ENCODE results near the gene DDAH2.

The DDAH2 gene

GRCh38 chr6:31761343-31761742 is 32.2 kb upstream of the DDAH2 start:
- in situ Hi-C loops (cut with MboI; ENCODE audit: low pct_unique_long_range_greater_than_20kb, low sequenced_read_pairs, unreplicated experiment), result no loop called here
- DNase-seq (ENCODE audit: low spot score), result no peak
- no peak for TF ChIP-seq CTCF (IDR thresholded peaks at IDR 0.05; ENCODE audit: extremely low read depth, insufficient read depth, missing control alignments)

- in situ Hi-C loops (cut with MboI; ENCODE audit: low pct_unique_long_range_greater_than_20kb, low sequenced_read_pairs, unreplicated experiment), result no loop called here
- TF ChIP-seq CTCF (IDR thresholded peaks at IDR 0.05; ENCODE audit: extremely low read depth, insufficient read depth, missing control alignments), result no peak
- no peak for DNase-seq (ENCODE audit: low spot score)
Observed at GRCh38 chr6:31760790-31761189, 31.7 kb upstream of the DDAH2 start.

GRCh38 chr6:31758281-31758680 is 29.2 kb upstream of the DDAH2 start:
- TF ChIP-seq CTCF (IDR thresholded peaks at IDR 0.05; ENCODE audit: extremely low read depth, insufficient read depth, missing control alignments), result no peak
- in situ Hi-C loops (cut with MboI; ENCODE audit: low pct_unique_long_range_greater_than_20kb, low sequenced_read_pairs, unreplicated experiment), result no loop called here
- DNase-seq (ENCODE audit: low spot score), result no peak

GRCh38 chr6:31752739-31753319 is 23.7 kb upstream of the DDAH2 start:
- no peak for DNase-seq (ENCODE audit: low spot score)

GRCh38 chr6:31750411-31751022 is 21.4 kb upstream of the DDAH2 start:
- in situ Hi-C loops (cut with MboI; ENCODE audit: low pct_unique_long_range_greater_than_20kb, low sequenced_read_pairs, unreplicated experiment), result no loop called here
- TF ChIP-seq CTCF (IDR thresholded peaks at IDR 0.05; ENCODE audit: extremely low read depth, insufficient read depth, missing control alignments), result no peak
- no peak for DNase-seq (ENCODE audit: low spot score)

More at GRCh38 chr6:31752739-31753319, 23.7 kb upstream of the DDAH2 start:
- in situ Hi-C loops (cut with MboI; ENCODE audit: low pct_unique_long_range_greater_than_20kb, low sequenced_read_pairs, unreplicated experiment), result no loop called here
- no peak for TF ChIP-seq CTCF (IDR thresholded peaks at IDR 0.05; ENCODE audit: extremely low read depth, insufficient read depth, missing control alignments)

- in situ Hi-C loops (cut with MboI; ENCODE audit: low pct_unique_long_range_greater_than_20kb, low sequenced_read_pairs, unreplicated experiment), result no loop called here
- TF ChIP-seq CTCF (IDR thresholded peaks at IDR 0.05; ENCODE audit: extremely low read depth, insufficient read depth, missing control alignments), result no peak
- no peak for DNase-seq (ENCODE audit: low spot score)
Observed at GRCh38 chr6:31749301-31750036, 20.4 kb upstream of the DDAH2 start.
